Measurements from ENCODE around the gene LIPN. TPM values are rescaled to one million over a fixed set of nuclear protein-coding genes. Genes with fewer than 3 reads are reported as not detected.

The LIPN gene
- total RNA-seq, 1 donor from 2014 or later = not detected

DNA sequence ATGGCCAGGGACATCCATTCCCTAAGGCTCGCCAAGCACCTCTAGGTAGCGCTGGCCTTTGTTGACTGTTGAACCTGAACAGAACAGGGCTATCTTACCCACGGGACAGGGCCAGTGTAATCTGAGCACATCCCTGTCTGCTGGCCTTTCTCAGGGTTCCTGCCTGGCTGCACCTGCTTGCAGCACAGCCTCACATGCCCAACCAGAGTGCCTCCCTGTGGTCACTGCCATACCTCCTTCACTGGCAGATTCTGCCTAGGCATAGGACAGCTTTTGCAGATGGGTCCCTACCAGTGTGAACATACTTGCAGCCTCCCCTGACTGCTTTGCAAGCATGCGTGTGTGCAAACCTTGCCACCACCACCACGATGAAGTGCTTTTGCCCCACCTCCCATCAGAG, 15.8 kb upstream of the LIPN start:
- no peak for FAIRE-seq
- no peak overlapping the region for H3K4me3 ChIP-seq (ENCODE audit: low read depth, low read length)
- H3K27me3 ChIP-seq (ENCODE audit: control insufficient read depth, insufficient read depth, low read length) = no peaks in the 10 kb centered on the region
- no peaks in the 10 kb centered on the region for H3K36me3 ChIP-seq (ENCODE audit: control insufficient read depth, insufficient read depth, low read length)
- TF ChIP-seq, protein P1, sequence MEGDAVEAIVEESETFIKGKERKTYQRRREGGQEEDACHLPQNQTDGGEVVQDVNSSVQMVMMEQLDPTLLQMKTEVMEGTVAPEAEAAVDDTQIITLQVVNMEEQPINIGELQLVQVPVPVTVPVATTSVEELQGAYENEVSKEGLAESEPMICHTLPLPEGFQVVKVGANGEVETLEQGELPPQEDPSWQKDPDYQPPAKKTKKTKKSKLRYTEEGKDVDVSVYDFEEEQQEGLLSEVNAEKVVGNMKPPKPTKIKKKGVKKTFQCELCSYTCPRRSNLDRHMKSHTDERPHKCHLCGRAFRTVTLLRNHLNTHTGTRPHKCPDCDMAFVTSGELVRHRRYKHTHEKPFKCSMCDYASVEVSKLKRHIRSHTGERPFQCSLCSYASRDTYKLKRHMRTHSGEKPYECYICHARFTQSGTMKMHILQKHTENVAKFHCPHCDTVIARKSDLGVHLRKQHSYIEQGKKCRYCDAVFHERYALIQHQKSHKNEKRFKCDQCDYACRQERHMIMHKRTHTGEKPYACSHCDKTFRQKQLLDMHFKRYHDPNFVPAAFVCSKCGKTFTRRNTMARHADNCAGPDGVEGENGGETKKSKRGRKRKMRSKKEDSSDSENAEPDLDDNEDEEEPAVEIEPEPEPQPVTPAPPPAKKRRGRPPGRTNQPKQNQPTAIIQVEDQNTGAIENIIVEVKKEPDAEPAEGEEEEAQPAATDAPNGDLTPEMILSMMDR (IDR thresholded peaks at IDR 0.05; ENCODE audit: insufficient read depth, low read length, severe bottlenecking) = peak; percentile 48
- peak; percentile 26 for DNase-seq (ENCODE audit: low read depth)

DNA sequence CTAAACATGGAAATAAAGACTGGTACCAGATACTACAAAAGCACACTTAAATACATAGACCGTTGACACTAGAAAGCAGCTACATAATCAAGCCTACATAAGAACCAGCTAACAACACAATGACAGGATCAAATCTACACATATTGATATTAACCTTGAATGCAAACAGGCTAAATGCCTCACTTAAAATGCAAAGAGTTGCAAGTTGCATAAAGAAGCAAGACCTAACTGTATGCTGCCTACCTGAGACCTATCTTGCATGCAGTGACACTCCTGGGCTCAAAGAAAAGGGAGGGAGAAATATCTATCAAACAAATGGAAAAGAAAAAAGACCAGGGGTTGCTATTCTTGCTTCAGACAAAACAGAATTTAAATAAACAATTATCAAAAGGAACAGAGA, 14.2 kb upstream of the LIPN start:
- TF ChIP-seq, protein P1 (IDR thresholded peaks at IDR 0.05; ENCODE audit: insufficient read depth, low read length, severe bottlenecking) = no peak
- Histone ChIP-seq H3K36me3 (ENCODE audit: control insufficient read depth, insufficient read depth, low read length) (no peaks in the 10 kb centered on the region), H3K27me3 (ENCODE audit: control insufficient read depth, insufficient read depth, low read length) (no peaks in the 10 kb centered on the region), H3K4me3 (ENCODE audit: low read depth, low read length) (no peak overlapping the region)
- FAIRE-seq (no peak), DNase-seq (ENCODE audit: low read depth) (no peak)

DNA sequence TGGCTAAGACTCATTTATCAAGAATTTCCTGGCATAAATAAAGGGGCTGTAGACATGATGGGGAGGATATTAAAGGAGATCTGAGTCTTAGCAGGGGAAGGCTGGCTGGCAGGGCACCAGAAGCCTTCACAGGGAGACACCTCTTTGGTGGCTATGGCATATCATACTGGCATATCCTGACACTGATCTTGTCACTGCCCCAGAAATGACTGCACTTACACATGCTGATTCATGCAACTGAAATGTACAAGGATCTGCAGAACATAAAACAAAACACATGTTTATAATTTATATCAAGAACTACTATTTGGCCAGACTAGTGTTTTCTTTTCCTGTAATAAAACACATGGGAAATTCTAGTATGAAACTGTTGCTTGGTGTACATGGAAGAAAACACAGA, 5.5 kb upstream of the LIPN start:
- DNase-seq (ENCODE audit: low read depth) = peak; percentile 8
- Histone ChIP-seq H3K36me3 (ENCODE audit: control insufficient read depth, insufficient read depth, low read length) (no peaks in the 10 kb centered on the region), H3K4me3 (ENCODE audit: low read depth, low read length) (no peak overlapping the region), H3K27me3 (ENCODE audit: control insufficient read depth, insufficient read depth, low read length) (no peaks in the 10 kb centered on the region)
- TF ChIP-seq, protein P1 (IDR thresholded peaks at IDR 0.05; ENCODE audit: insufficient read depth, low read length, severe bottlenecking) = no peak
- no peak for FAIRE-seq

DNA sequence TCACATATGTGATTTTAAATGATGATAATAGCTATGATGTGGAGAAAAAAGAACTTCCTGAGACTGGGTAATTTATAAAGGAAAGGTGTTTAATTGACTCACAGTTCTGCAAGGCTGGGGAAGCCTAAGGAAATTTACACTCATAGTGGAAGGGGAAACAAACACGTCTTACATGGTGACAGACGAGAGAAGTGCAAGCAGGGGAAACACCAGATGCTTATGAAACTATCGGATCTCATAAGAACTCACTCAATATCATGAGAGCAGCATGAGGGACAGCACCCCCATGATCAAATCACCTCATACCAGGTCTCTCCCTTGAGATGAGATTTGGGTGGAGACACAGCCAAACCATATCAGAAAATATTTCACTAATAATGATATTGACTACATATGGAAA, 4.1 kb upstream of the LIPN start:
- TF ChIP-seq, protein P1 (IDR thresholded peaks at IDR 0.05; ENCODE audit: insufficient read depth, low read length, severe bottlenecking) = no peak
- H3K27me3 ChIP-seq (ENCODE audit: control insufficient read depth, insufficient read depth, low read length) = no peaks in the 10 kb centered on the region
- FAIRE-seq = no peak
- H3K36me3 ChIP-seq (ENCODE audit: control insufficient read depth, insufficient read depth, low read length) = no peaks in the 10 kb centered on the region
- no peak overlapping the region for H3K4me3 ChIP-seq (ENCODE audit: low read depth, low read length)
- DNase-seq (ENCODE audit: low read depth) = no peak

DNA sequence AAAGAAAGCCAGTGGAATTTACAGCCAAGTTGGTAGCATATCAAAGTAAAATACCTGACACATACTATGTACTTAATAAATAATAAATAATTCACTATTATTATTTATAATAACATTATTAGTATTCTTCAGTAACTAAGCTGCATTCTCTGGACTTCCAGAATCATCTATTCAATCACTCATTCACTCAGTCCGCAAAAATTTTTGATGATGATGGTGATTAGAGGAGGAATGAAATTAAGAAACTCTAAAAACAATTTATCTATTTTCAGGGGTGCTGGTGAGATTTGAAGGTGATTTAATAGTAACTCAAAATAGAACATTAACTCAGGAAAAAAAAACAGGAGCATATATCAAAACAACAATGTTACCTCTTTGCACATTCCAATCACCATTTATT, 3.2 kb upstream of the LIPN start:
- Histone ChIP-seq H3K36me3 (ENCODE audit: control insufficient read depth, insufficient read depth, low read length) (no peaks in the 10 kb centered on the region), H3K27me3 (ENCODE audit: control insufficient read depth, insufficient read depth, low read length) (no peaks in the 10 kb centered on the region)
- no peak for FAIRE-seq

DNA sequence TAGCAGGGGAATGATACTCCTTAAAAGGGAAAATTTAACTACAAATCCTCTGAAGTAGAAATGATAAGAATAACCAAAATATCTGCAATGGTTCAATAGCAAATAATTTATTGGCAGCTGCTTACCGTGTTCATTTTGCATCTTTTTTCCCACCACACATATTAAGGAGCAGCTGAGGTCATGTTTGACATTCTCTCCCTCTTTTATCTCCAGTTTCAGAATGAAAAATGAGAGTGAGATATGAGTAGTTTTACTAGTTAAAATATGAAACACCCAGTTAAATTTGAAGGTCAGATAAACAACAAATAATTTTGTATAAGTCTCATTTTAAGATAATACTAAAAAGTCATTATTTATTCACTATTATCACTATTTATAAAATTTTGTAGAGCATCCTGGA, 3.1 kb downstream of the LIPN start:
- H3K36me3 ChIP-seq (ENCODE audit: control insufficient read depth, insufficient read depth, low read length) = no peaks in the 10 kb centered on the region
- DNase-seq (ENCODE audit: low read depth) (no peak), FAIRE-seq (no peak)
- no peaks in the 10 kb centered on the region for H3K27me3 ChIP-seq (ENCODE audit: control insufficient read depth, insufficient read depth, low read length)
- no peak overlapping the region for H3K4me3 ChIP-seq (ENCODE audit: low read depth, low read length)
- TF ChIP-seq, protein P1 (IDR thresholded peaks at IDR 0.05; ENCODE audit: insufficient read depth, low read length, severe bottlenecking) = no peak

More for the DNA sequence above, 3.2 kb upstream of the LIPN start:
- no peak overlapping the region for H3K4me3 ChIP-seq (ENCODE audit: low read depth, low read length)
- TF ChIP-seq, protein P1 (IDR thresholded peaks at IDR 0.05; ENCODE audit: insufficient read depth, low read length, severe bottlenecking) = no peak
- DNase-seq (ENCODE audit: low read depth) = no peak

Measured in bronchial epithelial cell (primary cell).